GM12878 (cell line): ENCODE measurements around the gene GIMAP8.

Source experiments
- CBFB ChIP-seq: IDR thresholded peaks from 2 replicates; pipeline ENCODE4 v1.6.1; 2016; ENCODE audit warnings: antibody characterized with exemption, low read depth
- CREB1 ChIP-seq: IDR thresholded peaks from 2 replicates; pipeline ENCODE4 v1.6.1; 2012; ENCODE audit warnings: low read depth, mild to moderate bottlenecking, inconsistent platforms
- IKZF2 ChIP-seq, 2 experiments: fragments of 450-650 bp; IDR thresholded peaks; 2 replicates each; pipeline ENCODE4 v1.6.1; 2017; ENCODE audit warnings: mild to moderate bottlenecking in 2 of 2, moderate library complexity in 2 of 2
- JUNB ChIP-seq: IDR thresholded peaks from 2 replicates; pipeline ENCODE4 v1.6.1; 2016; ENCODE audit warnings: antibody characterized with exemption, mild to moderate bottlenecking
- MLLT1 ChIP-seq: fragments of 450-650 bp; IDR thresholded peaks from 2 replicates; pipeline ENCODE4 v1.6.1; 2016; ENCODE audit warnings: mild to moderate bottlenecking
- MYC ChIP-seq: IDR thresholded peaks from 2 replicates; pipeline ENCODE4 v1.6.1; 2011; ENCODE audit warnings: mild to moderate bottlenecking, low read length, moderate library complexity, inconsistent platforms; ENCODE audit not compliant: insufficient read depth, insufficient replicate concordance, insufficient read length, severe bottlenecking
- NFIC ChIP-seq: IDR thresholded peaks from 2 replicates; pipeline ENCODE4 v1.6.1; 2012; ENCODE audit warnings: low read depth, mild to moderate bottlenecking, inconsistent platforms, low read length, moderate library complexity
- POLR2A ChIP-seq: IDR thresholded peaks from 2 replicates; pipeline ENCODE4 v1.6.1; 2011; ENCODE audit warnings: low read depth, mild to moderate bottlenecking, low read length
- RAD21 ChIP-seq: IDR thresholded peaks from 2 replicates; pipeline ENCODE4 v1.6.1; 2011; ENCODE audit warnings: mild to moderate bottlenecking, low read depth, low read length, moderate library complexity; ENCODE audit not compliant: insufficient read depth
- SPI1 ChIP-seq: IDR thresholded peaks from 2 replicates; pipeline ENCODE4 v1.6.1; 2011; ENCODE audit warnings: low read depth, mild to moderate bottlenecking, low read length, moderate library complexity, borderline replicate concordance; ENCODE audit not compliant: insufficient read depth
- TAF1 ChIP-seq: IDR thresholded peaks from 2 replicates; pipeline ENCODE4 v1.6.1; 2011; ENCODE audit warnings: mild to moderate bottlenecking, low read depth, low read length, borderline replicate concordance
- TF ChIP-seq, protein P1 (sequence below), 3 experiments: IDR thresholded peaks in 2 of 3; conservative IDR thresholded peaks in 1 of 3; 2 replicates each; pipeline ENCODE4 v1.5.1; 2011; ENCODE audit warnings: low read depth in 3 of 3, low read length in 3 of 3, mild to moderate bottlenecking in 3 of 3, control low read depth in 2 of 3, moderate library complexity in 2 of 3, inconsistent platforms in 1 of 3, mixed read lengths in 1 of 3; ENCODE audit not compliant: control insufficient read depth in 2 of 3, insufficient read depth in 1 of 3; ENCODE audit errors: extremely low read depth in 1 of 3

DNA sequence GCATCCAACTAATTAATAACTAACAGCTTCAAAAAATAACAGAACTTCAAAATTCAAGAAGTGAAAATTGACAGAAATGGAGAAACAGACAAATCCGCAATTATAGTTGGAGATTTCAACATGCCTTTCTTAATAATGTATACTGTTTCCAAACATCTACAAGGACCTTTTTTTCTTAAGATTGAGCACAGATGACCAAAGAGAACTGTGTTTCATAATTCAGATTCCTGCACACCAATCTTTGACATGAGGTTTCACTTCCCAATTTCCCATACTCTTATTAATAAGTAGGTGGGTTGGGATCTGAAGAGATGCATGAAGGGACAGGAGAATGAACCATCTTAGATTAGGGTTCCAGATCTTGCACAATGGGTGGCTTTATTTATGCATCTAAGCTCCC, 39.4 kb downstream of the GIMAP8 start:
- no peak for TF ChIP-seq CBFB
- TF ChIP-seq NFIC: no peak
- no peak for TF ChIP-seq JUNB
- TF ChIP-seq RAD21: no peak
- no peak for TF ChIP-seq MLLT1
- TF ChIP-seq TAF1: no peak
- no peak for TF ChIP-seq IKZF2 (IDR thresholded peaks at IDR 0.05)
- TF ChIP-seq, protein P1, sequence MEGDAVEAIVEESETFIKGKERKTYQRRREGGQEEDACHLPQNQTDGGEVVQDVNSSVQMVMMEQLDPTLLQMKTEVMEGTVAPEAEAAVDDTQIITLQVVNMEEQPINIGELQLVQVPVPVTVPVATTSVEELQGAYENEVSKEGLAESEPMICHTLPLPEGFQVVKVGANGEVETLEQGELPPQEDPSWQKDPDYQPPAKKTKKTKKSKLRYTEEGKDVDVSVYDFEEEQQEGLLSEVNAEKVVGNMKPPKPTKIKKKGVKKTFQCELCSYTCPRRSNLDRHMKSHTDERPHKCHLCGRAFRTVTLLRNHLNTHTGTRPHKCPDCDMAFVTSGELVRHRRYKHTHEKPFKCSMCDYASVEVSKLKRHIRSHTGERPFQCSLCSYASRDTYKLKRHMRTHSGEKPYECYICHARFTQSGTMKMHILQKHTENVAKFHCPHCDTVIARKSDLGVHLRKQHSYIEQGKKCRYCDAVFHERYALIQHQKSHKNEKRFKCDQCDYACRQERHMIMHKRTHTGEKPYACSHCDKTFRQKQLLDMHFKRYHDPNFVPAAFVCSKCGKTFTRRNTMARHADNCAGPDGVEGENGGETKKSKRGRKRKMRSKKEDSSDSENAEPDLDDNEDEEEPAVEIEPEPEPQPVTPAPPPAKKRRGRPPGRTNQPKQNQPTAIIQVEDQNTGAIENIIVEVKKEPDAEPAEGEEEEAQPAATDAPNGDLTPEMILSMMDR (IDR thresholded peaks at IDR 0.05 in 2 of 3, conservative IDR thresholded peaks at IDR 0.05 in 1 of 3; ENCODE audit: control insufficient read depth in 2 of 3, extremely low read depth in 1 of 3, insufficient read depth in 1 of 3, low read depth in 3 of 3, low read length in 3 of 3): no peak
- TF ChIP-seq MYC: no peak
- no peak for TF ChIP-seq POLR2A
- TF ChIP-seq CREB1: no peak
- TF ChIP-seq SPI1: peak; percentile 43; the same call in 1 of the 2 replicates
